GM21723 (cell line): ENCODE results near the gene PSG11.
"Not testable (repeated sequence)": the region's sequence is repeated elsewhere in the genome, so short reads cannot be mapped to it uniquely, and the experiment has no call there.

Experiments used
- ATAC-seq: cut with Tn5 transposase; IDR thresholded peaks from one replicate; pipeline ENCODE4 v1.9.1; 2021; ENCODE audit warnings: mild to moderate bottlenecking, moderate library complexity; ENCODE audit not compliant: unreplicated experiment

The PSG11 gene

DNA sequence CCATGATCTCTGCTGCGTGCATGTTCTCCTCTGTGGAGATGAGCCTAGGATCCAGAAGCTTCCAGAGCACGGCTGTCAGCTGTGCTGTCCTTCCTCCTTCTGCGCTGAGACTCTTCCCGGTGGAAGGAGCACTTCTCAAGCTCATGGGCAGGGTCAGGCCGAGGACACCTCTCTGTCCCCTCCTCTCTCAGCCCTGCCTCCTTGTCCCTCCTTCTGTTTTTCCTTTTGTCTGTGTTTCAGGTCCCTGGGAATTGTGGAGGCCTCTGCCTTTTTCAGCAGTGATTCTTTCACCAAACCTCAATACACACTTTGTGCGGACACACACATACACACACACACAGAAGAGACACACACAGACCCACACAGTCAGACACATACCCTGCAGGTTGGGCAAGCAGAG, at the start of gene PSG11:
Gene PSG11, minus strand, starts transcription at position 101 of the 400 bp plus-strand sequence. Its CDS starts 97 bp downstream, at position 4.
- ATAC-seq: not testable (repeated sequence)

DNA sequence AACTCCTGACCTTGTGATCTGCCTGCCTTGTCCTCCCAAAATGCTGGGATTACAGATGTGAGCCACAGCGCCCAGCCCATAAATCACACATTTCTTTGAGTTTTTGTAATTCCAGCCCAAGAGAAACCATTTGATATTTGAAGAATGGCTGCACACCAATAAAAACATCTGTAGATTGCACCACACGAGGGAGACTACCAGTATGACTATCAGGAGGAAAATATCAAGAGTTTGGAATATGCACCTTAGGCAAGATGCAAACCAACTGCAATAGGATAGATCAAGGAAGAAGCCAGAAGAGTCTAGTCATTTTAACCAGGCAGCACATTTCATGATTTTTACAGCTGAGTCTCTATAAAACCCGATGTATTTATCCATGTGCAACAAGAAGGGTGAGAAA, 36.1 kb upstream of the PSG11 start:
- not testable (repeated sequence) for ATAC-seq

DNA sequence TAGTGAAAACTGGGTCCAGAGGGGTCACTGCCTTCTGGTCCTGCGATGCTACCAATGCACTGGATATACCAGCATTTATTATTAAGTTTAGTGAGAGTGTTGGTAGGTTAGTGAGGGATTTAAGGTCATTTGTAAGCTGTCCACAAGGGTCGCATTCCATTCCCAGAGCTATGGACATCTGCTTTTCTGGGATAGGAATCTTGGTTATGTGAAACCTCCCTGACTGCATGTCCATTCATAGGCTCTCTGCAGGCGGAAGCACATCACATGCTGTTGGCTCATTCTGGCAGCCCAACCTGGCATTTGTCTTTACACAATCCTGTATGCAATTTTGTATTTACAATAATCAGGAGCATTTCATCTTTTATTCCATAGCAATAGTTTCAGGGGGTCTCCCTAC, 35.1 kb upstream of the PSG11 start:
- not testable (repeated sequence) for ATAC-seq

DNA sequence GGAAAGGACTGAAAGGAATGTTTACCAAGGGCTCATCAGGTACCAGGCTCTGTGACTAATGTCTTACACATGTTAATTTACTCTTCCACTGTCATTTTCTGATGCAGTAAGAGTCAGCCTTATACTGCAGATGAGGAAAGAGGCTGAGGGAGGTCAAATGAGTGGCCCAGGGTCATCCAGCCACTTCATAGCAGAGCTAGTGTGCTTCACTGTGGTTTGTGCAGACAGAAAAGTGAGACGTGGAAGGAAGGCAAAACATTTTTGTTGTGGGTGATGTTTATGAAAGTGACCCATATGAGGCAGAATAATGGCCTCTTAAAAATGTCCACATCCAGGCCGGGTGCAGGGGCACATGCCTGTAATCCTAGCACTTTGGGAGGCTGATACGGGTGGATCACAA, 34.0 kb upstream of the PSG11 start:
- not testable (repeated sequence) for ATAC-seq

DNA sequence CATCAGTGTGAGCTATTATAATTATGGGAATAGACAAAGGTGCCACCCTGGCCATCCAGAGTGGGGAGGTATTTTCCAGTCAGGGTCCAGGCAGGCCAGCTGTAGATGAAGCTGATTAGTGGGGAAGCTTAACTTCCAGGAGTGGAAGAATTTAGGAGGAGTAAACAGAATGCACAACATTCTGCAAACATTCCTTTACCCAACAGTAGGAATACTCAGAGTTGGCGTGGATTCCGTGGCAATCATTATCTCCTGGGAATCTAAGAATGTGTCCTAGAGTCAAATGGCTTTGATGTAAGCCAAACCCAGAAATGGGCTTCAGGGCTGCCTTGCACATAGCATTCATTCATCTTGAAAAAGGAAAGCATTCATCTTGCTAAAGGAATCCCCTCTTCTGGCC, 33.2 kb upstream of the PSG11 start:
- ATAC-seq: not testable (repeated sequence)

DNA sequence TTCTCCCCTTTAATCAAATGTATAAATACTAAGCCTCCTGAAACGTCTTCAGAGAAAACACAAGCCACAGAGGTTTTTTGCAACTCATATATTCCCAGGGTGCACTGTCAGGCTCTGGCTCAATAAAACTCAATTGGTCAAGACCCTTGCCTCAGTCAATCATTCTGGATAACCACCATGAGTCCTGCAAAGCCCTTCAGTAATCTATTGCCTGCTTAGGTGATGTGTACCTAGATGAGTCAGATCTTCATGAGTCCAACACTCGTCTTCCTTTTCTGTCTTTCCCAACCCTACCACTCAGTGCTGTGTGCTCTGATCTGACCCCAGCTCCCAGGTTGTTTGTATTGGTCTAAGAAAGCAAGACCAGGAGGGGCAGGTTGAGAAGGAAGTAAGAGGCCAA, 32.2 kb upstream of the PSG11 start:
- not testable (repeated sequence) for ATAC-seq

DNA sequence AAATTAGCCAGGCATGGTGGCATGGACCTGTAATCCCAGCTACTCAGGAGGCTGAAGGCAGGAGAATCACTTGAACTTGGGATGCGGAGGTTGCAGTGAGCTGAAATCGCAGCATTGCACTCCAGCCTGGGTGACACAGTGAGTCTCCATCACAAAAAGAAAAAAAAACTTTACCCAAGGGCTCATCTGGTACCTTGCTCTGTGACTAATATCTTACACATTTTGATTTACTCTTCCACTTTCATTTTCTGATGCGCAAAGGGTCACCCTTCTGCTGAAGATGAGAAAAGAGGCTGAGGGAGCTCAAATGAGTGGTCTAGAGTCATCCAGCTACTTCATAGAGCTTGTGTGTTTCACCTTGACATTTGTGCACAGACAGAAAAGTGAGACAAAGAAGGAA, 21.7 kb upstream of the PSG11 start:
- ATAC-seq: not testable (repeated sequence)

DNA sequence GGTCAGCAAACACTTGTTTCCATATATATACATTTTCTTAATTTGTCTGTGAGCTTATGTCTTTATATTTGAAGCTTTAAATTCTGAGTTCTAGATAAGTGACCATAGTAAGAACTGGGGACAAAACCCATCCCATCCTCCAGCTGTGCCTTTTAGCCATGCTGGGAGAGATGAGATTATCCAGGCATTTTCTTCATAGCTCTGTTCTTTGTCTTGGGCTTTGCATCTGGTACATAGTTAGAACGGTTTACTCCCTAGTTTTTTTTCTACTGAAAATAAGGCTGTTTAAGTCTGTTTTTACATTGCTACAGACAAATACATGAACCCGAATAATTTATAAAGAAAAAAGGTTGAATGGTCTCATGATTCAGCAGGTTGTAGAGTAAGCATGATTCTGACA, 20.3 kb upstream of the PSG11 start:
- not testable (repeated sequence) for ATAC-seq

DNA sequence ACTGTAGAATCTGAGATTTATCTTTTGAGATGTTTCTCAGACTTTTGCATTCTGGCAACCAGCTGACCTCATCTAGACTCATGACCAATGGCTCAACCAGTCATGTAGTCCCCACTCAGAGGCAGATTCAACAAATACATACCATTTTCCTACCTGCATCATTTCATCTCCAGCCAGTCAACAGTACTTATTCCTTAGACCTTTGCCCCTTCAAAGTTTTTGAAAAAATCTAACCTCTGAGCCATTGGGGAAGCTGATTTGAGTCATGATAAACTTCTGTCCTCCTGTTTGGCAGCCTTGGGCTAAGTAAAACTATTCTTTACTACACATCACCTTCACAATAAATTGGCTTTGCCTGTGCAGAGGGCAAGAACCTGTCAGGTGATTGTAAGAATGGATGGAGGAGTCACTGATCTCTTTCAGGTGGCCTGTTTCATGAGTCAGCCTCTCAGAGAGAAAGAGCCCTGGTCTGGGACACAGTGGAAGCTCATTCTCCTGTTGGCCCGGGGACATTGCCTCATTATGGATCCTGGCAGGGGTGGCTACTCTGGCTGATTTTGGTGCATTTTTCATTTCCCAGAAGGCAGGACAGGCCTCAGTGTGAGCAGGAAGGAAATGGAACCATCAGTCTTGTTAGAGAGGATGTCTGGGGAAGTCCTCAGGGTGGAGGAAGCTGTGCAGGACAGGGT, 17.4 kb upstream of the PSG11 start:
- not testable (repeated sequence) for ATAC-seq

DNA sequence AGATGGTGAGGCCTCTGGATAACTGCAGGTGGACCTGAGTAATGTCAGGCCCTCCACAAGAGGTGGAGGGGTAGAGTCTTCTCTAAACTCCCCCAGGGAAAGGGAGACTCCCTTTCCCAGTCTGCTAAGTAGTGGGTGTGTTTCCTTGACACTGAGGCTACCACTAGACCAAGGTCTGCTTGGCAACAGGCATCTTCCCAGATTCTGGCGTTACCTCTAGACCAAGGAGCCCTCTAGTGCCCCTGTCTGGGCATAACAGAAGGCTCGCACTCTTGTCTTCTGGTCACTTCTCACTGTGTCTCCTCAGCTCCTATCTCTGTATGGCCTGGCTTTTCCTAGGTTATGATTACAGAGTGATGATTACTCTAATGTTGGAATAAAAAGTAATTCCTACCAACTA, 5.4 kb upstream of the PSG11 start:
- not testable (repeated sequence) for ATAC-seq

DNA sequence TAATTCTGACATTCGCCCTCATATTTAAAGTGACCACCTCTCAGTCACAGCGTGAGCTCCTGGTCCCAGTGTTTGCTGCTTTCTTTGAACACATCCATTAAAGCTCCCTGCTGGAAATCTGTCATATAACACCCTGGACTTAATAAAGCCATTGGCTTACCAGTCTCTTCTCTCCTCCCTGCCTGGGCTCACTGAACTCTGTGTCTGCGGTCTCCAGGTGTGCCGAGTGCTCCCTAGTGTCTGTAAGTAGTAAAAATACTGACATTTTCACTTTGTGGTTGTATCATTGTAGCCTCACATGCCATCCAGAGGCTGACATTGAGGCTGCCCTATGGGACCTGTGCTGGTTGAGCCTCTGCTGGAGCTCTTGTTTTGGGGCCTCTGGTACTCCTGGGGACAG, 2.6 kb upstream of the PSG11 start:
- ATAC-seq: no peak

DNA sequence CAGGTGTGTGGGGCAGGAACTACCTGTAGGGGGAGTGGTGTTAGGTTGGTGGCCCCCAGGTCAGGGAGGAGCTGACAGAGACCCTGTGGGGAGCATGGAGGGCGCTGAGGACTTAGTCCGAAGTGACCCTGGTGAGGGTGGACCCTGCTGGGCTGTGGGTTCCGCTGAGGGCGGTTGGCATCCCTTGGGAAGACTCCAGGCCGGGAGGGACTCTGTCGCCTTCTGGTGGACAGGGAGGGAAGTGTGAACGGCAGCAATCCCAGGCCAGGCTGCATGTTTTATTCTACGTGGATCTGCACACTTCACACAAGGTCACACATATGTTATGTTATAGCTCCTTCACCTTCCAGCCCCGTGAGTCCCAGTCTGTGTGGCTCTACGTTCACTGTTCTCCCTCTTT, 1.7 kb upstream of the PSG11 start:
- ATAC-seq: not testable (repeated sequence)

DNA sequence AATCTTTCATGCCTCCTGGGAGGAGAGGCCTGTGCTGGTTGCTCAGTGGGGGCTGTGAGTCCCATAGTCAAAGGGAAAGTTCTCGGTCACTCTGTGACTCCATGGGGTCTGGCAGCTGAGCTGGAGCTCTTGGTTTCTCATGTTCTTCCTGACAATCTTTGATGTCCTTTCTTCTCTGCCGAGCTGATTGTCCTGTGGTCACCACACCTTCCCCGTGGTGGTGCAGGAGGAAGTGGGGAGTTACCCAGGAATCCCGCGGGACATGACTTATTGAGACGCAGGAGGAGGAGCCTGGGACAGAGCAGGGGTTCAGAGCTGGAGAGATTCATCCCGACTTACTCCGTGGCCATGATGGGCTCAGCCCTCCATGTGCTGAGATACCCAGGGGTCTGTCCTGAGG, 792 bp upstream of the PSG11 start:
- not testable (repeated sequence) for ATAC-seq

DNA sequence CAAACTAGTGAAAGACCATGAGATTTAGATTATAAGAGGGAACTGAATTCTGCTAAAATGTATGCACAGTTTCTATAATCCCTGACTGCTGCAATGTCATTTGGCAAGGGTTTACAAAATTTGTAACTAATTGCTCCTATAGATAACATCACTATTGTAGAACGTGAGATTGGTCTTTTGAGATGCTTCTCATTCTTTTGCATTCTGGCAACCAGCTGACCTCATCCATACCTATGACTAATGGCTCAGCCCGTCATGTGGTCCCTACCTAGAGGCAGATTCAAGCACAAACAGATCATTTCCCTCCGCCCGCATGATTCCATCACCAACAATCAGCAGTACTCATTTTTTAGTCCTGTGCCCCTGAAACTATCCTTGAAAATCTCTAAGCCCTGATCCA, 4.2 kb downstream of the PSG11 start:
- ATAC-seq: not testable (repeated sequence)

DNA sequence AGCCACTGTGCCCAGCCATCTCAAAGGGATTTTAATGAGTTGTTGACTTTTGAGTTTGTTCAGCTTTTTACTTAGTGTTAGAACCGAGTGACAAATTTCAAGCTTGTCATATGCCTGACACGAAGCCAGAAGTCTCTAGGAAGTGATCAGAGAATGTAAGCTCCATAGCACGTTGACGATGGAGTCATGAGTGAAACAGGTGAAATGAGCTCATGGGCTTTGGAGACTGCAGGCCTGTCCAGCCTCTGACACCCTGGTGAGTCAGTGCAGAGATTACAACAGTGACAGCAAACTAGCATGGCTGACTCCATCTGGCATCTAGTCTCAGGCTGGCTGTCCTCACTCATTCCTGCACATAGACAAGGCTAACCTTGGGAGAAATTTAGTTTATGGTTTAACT, 4.6 kb downstream of the PSG11 start:
- not testable (repeated sequence) for ATAC-seq

DNA sequence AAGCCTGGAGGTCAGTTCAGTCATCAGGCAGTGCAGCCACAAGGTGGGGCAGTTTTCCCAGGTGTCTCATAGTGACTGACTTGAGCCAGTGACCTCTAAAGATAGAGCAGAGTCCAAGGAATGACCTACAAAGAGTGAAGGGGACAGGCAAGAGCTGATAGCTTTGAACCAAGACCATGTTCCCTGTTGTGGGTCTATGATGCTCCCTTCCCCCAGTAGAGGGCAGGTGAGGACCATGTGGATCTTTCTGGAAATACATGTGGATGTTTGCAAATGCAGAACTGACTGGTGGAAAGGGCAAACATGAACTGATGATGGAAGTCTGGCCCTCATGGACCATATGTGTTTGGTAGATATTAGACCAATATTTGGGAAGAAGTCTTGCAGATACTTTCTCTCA, 6.7 kb downstream of the PSG11 start:
- ATAC-seq: not testable (repeated sequence)

DNA sequence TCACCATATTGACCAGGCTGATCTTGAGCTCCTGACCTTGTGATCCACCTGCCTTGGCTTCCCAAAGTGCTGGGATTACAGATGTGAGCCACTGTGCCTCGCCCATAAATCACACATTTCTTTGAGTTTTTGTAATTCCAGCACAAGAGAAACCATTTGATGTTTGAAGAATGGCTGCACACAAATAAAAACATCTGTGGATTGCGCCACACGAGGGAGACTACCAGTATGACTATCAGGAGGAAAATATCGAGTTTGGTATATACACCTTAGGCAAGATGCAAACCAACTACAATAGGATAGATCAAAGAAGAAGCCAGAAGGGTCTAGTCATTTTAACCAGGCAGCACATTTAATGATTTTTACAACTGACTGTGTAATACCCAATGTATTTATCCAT, 20.4 kb downstream of the PSG11 start:
- ATAC-seq: not testable (repeated sequence)

DNA sequence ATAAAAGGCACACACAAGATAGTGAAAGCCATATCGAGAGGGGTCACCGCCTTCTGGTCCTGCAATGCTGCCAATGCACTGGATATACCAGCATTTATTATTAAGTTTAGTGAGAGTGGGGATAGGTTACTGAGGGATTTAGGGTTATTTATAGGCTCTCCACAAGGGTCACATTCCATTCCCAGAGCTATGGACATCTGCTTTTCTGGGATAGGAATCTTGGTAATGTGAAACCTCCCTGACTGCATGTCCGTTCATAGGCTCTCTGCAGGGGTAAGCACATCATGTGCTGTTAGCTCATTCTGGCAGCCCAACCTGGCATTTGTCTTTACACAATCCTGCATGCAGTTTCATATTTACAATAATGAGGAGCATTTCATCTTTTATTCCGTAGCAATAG, 21.4 kb downstream of the PSG11 start:
- not testable (repeated sequence) for ATAC-seq

DNA sequence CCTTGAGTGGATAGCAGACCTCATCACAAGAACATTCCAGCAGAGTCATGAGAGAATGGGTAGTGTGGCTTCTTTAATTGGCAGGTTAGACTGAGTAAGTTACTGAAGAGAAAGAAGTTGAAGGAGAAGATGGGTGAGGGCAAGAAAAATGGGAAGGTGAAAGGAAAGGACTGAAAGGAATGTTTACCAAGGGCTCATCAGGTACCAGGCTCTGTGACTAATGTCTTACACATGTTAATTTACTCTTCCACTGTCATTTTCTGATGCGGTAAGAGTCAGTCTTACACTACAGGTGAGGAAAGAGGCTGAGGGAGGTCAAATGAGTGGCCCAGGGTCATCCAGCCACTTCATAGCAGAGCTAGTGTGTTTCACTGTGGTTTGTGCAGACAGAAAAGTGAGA, 22.6 kb downstream of the PSG11 start:
- not testable (repeated sequence) for ATAC-seq

DNA sequence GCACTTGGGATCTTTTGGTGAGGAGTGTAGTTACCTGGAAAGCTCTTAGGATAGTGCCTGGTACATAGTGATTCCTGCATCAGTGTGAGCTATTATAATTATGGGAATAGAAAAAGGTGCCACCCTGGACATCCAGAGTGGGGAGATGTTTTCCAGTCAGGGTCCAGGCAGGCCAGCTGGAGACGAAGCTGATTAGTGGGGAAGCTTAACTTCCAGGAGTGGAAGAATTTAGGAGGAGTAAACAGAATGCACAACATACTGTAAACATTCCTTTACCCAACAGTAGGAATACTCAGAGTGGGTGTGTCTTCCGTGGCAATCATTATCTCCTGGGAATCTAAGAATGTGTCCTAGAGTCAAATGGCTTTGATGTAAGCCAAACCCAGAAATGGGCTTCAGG, 23.3 kb downstream of the PSG11 start:
- ATAC-seq: not testable (repeated sequence)

DNA sequence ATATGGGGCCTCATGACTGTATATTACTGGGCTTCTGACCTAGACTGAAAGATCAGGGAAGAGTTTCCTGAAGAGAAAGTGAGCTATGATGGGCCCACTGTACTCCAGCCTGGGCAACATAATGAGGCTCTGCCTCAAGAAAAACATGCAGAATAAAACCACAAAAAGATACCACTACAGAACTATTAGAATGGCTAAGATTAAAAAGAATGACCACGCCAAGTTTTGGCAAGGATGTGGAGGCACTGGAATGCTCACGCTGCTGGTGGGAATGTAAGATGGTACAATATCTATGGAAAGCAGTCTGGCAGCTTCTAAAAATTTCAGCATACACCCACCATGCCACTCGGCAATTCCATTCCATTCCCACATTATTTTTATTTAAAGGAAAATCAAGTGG, 30.1 kb downstream of the PSG11 start:
- not testable (repeated sequence) for ATAC-seq

DNA sequence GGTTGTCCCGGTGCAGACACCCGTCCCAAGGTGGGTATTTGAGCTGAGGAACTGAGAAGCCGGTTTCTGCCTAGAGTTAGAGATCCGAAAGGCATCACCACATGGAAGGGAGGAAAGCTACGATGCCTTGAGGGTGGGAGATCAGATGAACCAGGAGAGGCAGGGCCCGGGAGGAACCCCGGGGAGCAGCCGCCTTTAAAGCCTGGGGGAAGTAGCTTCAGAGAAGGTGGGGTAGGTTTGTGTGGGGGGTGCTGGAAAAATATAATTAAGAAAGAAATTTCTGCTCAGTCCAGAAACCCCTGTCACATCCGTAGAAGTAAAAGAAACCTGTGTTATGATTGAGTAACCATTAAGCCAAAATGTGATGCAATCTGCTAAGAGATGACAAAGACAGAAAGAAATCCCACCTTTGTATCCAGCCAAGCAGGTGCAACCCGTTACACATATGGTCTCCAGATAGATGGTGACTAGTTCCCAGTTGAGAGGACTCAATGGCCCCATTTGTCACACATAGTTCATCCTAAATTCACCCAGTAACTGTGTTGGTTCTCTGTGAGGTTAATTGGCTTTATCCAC, 34.2 kb downstream of the PSG11 start:
- not testable (repeated sequence) for ATAC-seq

DNA sequence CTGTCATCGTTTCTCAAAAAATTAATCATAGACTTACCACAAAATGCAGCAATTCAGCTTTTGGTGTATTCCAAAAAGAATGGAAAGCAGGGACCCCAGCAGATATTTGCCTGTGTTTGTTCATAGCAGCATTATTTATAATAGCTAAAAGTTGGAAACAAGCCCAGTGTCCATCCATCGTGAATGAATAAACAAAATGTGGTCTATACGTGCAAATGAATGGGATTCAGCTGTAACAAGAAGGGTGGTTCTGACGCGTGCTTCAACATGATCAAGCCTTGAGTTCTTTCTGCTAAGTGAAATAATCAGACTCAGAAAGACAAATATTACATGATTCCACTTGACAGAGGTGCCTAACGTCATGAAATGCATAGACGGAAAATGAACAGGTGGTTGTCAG, 36.4 kb downstream of the PSG11 start:
- ATAC-seq: no peak
